Neural progenitor cell (in vitro differentiated cells): Measurements from ENCODE around the gene GATA2.

Source experiments
- EZH2 ChIP-seq: fragments of 200-600 bp; sonication (generic); IDR thresholded peaks from 2 replicates; pipeline ENCODE4 v1.6.1; 2017; ENCODE audit warnings: antibody characterized with exemption, mild to moderate bottlenecking, moderate library complexity
- TF ChIP-seq, protein P1 (sequence below): fragments of 200-600 bp; sonication (generic); IDR thresholded peaks from 2 replicates; pipeline ENCODE4 v1.5.1; 2017; ENCODE audit warnings: antibody characterized with exemption, mild to moderate bottlenecking

- TF ChIP-seq, protein P1, sequence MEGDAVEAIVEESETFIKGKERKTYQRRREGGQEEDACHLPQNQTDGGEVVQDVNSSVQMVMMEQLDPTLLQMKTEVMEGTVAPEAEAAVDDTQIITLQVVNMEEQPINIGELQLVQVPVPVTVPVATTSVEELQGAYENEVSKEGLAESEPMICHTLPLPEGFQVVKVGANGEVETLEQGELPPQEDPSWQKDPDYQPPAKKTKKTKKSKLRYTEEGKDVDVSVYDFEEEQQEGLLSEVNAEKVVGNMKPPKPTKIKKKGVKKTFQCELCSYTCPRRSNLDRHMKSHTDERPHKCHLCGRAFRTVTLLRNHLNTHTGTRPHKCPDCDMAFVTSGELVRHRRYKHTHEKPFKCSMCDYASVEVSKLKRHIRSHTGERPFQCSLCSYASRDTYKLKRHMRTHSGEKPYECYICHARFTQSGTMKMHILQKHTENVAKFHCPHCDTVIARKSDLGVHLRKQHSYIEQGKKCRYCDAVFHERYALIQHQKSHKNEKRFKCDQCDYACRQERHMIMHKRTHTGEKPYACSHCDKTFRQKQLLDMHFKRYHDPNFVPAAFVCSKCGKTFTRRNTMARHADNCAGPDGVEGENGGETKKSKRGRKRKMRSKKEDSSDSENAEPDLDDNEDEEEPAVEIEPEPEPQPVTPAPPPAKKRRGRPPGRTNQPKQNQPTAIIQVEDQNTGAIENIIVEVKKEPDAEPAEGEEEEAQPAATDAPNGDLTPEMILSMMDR: no peak
- TF ChIP-seq EZH2: no peak
Observed at GRCh38 chr3:128448491-128448890, 44.5 kb downstream of the GATA2 start.
